Measurements from ENCODE around the gene GALM.

DNA sequence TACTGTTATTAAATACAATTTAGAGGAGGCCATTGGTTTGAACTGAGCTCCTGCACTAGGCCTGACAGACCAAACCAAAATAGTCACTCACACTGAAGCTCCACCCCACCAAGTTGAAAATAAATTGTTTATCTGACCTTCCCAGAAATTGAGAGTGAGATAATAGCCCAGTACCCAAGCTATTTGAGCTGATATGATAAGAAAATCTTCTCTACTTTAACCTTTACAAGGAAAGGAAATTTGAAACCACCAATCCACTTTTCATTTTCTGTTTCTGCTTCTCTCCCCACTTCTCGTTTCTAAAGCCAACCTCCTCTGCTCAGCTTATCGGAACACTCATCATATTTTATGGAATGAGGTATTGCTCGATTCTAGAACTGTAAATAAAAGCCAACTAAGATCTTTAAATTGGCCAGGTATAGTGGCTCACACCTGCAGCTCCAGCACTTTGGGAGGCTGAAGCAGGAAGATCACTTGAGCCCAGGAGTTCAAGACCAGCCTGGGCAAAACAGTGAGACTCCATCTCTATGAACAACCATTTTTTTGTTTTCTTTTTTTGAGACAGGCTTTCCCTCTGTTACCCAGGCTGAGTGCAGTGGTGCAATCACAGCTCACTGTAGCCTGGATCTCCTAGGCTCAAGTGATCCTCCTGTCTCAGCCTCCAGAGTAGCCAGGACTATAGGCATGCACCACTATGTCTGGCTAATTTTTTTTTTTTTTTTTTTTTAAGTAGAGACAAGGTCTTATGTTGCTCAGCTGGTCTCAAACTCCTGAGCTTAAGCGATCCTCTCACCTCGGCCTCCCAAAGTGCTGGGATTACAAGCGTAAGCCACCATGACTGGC is 13.3 kb upstream of the GALM start:
- TF ChIP-seq, protein P1, sequence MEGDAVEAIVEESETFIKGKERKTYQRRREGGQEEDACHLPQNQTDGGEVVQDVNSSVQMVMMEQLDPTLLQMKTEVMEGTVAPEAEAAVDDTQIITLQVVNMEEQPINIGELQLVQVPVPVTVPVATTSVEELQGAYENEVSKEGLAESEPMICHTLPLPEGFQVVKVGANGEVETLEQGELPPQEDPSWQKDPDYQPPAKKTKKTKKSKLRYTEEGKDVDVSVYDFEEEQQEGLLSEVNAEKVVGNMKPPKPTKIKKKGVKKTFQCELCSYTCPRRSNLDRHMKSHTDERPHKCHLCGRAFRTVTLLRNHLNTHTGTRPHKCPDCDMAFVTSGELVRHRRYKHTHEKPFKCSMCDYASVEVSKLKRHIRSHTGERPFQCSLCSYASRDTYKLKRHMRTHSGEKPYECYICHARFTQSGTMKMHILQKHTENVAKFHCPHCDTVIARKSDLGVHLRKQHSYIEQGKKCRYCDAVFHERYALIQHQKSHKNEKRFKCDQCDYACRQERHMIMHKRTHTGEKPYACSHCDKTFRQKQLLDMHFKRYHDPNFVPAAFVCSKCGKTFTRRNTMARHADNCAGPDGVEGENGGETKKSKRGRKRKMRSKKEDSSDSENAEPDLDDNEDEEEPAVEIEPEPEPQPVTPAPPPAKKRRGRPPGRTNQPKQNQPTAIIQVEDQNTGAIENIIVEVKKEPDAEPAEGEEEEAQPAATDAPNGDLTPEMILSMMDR (IDR thresholded peaks at IDR 0.05; ENCODE audit: insufficient read depth, low read length, poor library complexity, severe bottlenecking): no peak
- TF ChIP-seq EZH2phosphoT487 (conservative IDR thresholded peaks at IDR 0.05; ENCODE audit: low read length): no peak

Data from SU-DHL-6 (cell line).